Right lobe of liver (tissue), 6 donors: ENCODE data around the gene ZC3H7A. TPM values are rescaled to one million over a fixed set of nuclear protein-coding genes. Genes with fewer than 3 reads are reported as not detected.

Experiments used
- ATAC-seq, 4 donors: fragments of 200-7000 bp; cut with Tn5 transposase; one replicate each; pipeline ENCODE4 v1.9.1; 2020; ENCODE audit warnings: mild to moderate bottlenecking in 4 of 4, moderate library complexity in 4 of 4
- DNase-seq, 3 donors: peaks; one replicate each; pipeline ENCODE4 v3.0.0-alpha.2; 2020
- H3K27ac ChIP-seq, 3 donors: fragments of 200-600 bp; one replicate each; pipeline ENCODE4 v1.8.0; 2022
- H3K27me3 ChIP-seq, 2 donors: fragments of 200-600 bp; one replicate each; pipeline ENCODE4 v1.8.0; 2022
- H3K36me3 ChIP-seq, 4 donors: fragments of 200-600 bp; sonication (generic) in 1 of 4; one replicate each; pipeline versions ENCODE4 v1.5.1 to v1.8.0; 2017 to 2022; ENCODE audit warnings: control low read depth in 1 of 4
- H3K4me1 ChIP-seq, 4 donors: fragments of 200-600 bp; sonication (generic) in 1 of 4; one replicate each; pipeline versions ENCODE4 v1.5.1 to v1.8.0; 2017 to 2022; ENCODE audit warnings: control low read depth in 1 of 4
- H3K4me3 ChIP-seq, 3 donors: fragments of 200-600 bp; one replicate each; pipeline ENCODE4 v1.8.0; 2022
- H3K9me3 ChIP-seq, 4 donors: fragments of 200-600 bp; sonication (generic) in 1 of 4; one replicate each; pipeline versions ENCODE4 v1.5.1 to v1.8.0; 2017 to 2022; ENCODE audit warnings: control low read depth in 1 of 4
- CTCF ChIP-seq, 4 donors: fragments of 200-600 bp in 3 of 4; fragments of 450-650 bp in 1 of 4; IDR thresholded peaks; one replicate each; pipeline versions ENCODE4 v1.5.1 to v1.8.0; 2016 to 2022; ENCODE audit warnings: antibody characterized with exemption in 4 of 4, mild to moderate bottlenecking in 2 of 4
- POLR2A ChIP-seq: fragments of 450-650 bp; IDR thresholded peaks from one replicate; pipeline ENCODE4 v1.6.1; 2017; ENCODE audit warnings: antibody characterized with exemption, mild to moderate bottlenecking
- WGBS: methylation state at CpG from one replicate; pipeline ENCODE4 v1.1.6; 2018; ENCODE audit warnings: low coverage, low lambda C conversion rate; ENCODE audit not compliant: insufficient coverage; ENCODE audit errors: missing lambda C conversion rate; 5-methylcytosine and 5-hydroxymethylcytosine counted together
- intact Hi-C, 2 donors: fragments of 100-400 bp; cut with DNase I; formaldehyde crosslinking; loops; one replicate each; pipeline versions ENCODE4 v1.11.2 to v1.14.1; 2022
- total RNA-seq, 6 experiments: library from RNA; depleted of rRNA in 2 of 6; stranded (reverse); fragments of >200 nt in 2 of 6; fragmentation: NEBNext Ultra II Directional in 3 of 6; extraction: Animal tissue kit (Norgen Biotek cat#: 25700) in 3 of 6; gene quantifications; one replicate each; pipeline versions ENCODE4 v1.1.0 to v1.2.4, GENCODE V29; 2016 to 2023
- donor health status: DM: no; HTN: yes; CAD: no.
- donor health status: DM: no; HTN: no; CAD: no.
- donor health status: DM: no; HTN: no; CAD: no.
- donor health status: DM: no; HTN: yes; CAD: no.
- donor health status: DM: no; HTN: yes; CAD: no.

The ZC3H7A gene
- total RNA-seq, 6 experiments from 2014 or later: 22.8 to 34.0 (median 26.9) TPM

- H3K9me3 ChIP-seq: no peaks in the 10 kb centered on the region
- H3K27ac ChIP-seq: no peak overlapping the region
- no peak overlapping the region for H3K4me3 ChIP-seq
- no peak for TF ChIP-seq CTCF (IDR thresholded peaks at IDR 0.05)
- ATAC-seq (no peak), DNase-seq (no peak)
- WGBS: 78% methylated on average over 3 of the region's 3 CpGs
- H3K36me3 ChIP-seq: peaks cover 0 to 62% (median 9%) of the 10 kb centered on the region in 4 donors
- peaks cover 0 to 75% (median 30%) of the 10 kb centered on the region in 4 donors for H3K4me1 ChIP-seq
- intact Hi-C loops: loop anchor here in 1 of 2 donors (10.0 kb wide), 1 partner anchor 64 kb away; the partner anchor contains the start of gene ZC3H7A
- H3K27me3 ChIP-seq: no peaks in the 10 kb centered on the region
These were observed 65.8 kb downstream of the ZC3H7A start for GRCh38 chr16:11731222-11731621.

- no peaks in the 10 kb centered on the region for H3K27me3 ChIP-seq
- no peak overlapping the region for H3K4me3 ChIP-seq
- H3K9me3 ChIP-seq: no peaks in the 10 kb centered on the region
- DNase-seq (no peak), ATAC-seq (no peak)
- peaks cover 0 to 73% (median 28%) of the 10 kb centered on the region in 4 donors for H3K4me1 ChIP-seq
- H3K36me3 ChIP-seq: peaks cover 0 to 63% (median 11%) of the 10 kb centered on the region in 4 donors
- WGBS: 96% methylated on average over 3 of the region's 3 CpGs
- TF ChIP-seq CTCF (IDR thresholded peaks at IDR 0.05) (no peak), POLR2A (no peak)
- intact Hi-C loops: loop anchor here (10.0 kb wide), 1 partner anchor 65 kb away; the partner anchor contains the start of gene ZC3H7A (in 2 of the 2)
- H3K27ac ChIP-seq: no peak overlapping the region
These were observed 67.3 kb downstream of the ZC3H7A start for GRCh38 chr16:11729787-11730186.

GRCh38 chr16:11727796-11728543, 69.1 kb downstream of the ZC3H7A start:
- 29% methylated on average over 4 of the region's 4 CpGs for WGBS
- DNase-seq (no peak), ATAC-seq (peak; percentile 20 to 51 (median 51))
- peaks cover 0 to 73% (median 26%) of the 10 kb centered on the region in 4 donors for H3K4me1 ChIP-seq
- peaks cover 0 to 58% (median 14%) of the 10 kb centered on the region in 4 donors for H3K36me3 ChIP-seq
- no peak for TF ChIP-seq POLR2A
- no peak for TF ChIP-seq CTCF (IDR thresholded peaks at IDR 0.05)
- peak overlapping the region in 2 of 3 donors; percentile 46 to 68 for H3K27ac ChIP-seq
- no peaks in the 10 kb centered on the region for H3K9me3 ChIP-seq
- H3K4me3 ChIP-seq: no peak overlapping the region
- intact Hi-C loops: loop anchor here in 1 of 2 donors (10.0 kb wide), 1 partner anchor 67 kb away; the partner anchor contains the start of gene ZC3H7A
- no peaks in the 10 kb centered on the region for H3K27me3 ChIP-seq

GRCh38 chr16:11726008-11726407, 71.0 kb downstream of the ZC3H7A start:
- peak overlapping the region; percentile 56 to 77 (median 68) for H3K27ac ChIP-seq
- WGBS: 50% methylated on average over 8 of the region's 8 CpGs
- H3K9me3 ChIP-seq: no peaks in the 10 kb centered on the region
- H3K27me3 ChIP-seq: no peaks in the 10 kb centered on the region
- peaks cover 0 to 51% (median 17%) of the 10 kb centered on the region in 4 donors for H3K36me3 ChIP-seq
- H3K4me1 ChIP-seq: peaks cover 0 to 62% (median 23%) of the 10 kb centered on the region in 4 donors
- intact Hi-C loops: loop anchor here in 1 of 2 donors (10.0 kb wide), 1 partner anchor 69 kb away; the partner anchor contains the start of gene ZC3H7A
- H3K4me3 ChIP-seq: no peak overlapping the region
- TF ChIP-seq POLR2A (no peak), CTCF (IDR thresholded peaks at IDR 0.05) (no peak)
- ATAC-seq: peak; percentile 87 to 92 (median 88)
- DNase-seq: peak; percentile 39 to 74 (median 69)
